Heart right ventricle (tissue), 16 donors: ENCODE measurements around the gene IL11. TPM values are rescaled to one million over a fixed set of nuclear protein-coding genes. Genes with fewer than 3 reads are reported as not detected.
A peak's percentile ranks its signal among the peaks of the same experiment; 100 is the strongest.

Experiments
- ATAC-seq, 8 donors: fragments of 200-7000 bp; cut with Tn5 transposase; one replicate each; pipeline ENCODE4 v1.9.1; 2020; ENCODE audit warnings: mild to moderate bottlenecking in 8 of 8, moderate library complexity in 8 of 8, moderate number of reproducible peaks in 1 of 8
- DNase-seq, 2 donors: peaks; one replicate each; pipeline ENCODE4 v3.0.0-alpha.2; 2020
- H3K27ac ChIP-seq, 10 donors: fragments of 200-600 bp; sonication (generic) in 2 of 10; one replicate each; pipeline versions ENCODE4 v1.5.0 to v1.8.0; 2020 to 2022; ENCODE audit warnings: mild to moderate bottlenecking in 3 of 10
- H3K27me3 ChIP-seq, 7 donors: fragments of 200-600 bp; one replicate each; pipeline ENCODE4 v1.8.0; 2021 to 2022; ENCODE audit warnings: mild to moderate bottlenecking in 2 of 7
- H3K36me3 ChIP-seq, 9 donors: fragments of 200-600 bp; sonication (generic) in 1 of 9; one replicate each; pipeline versions ENCODE4 v1.5.0 to v1.8.0; 2020 to 2022; ENCODE audit warnings: mild to moderate bottlenecking in 2 of 9
- H3K4me1 ChIP-seq, 9 donors: fragments of 200-600 bp; sonication (generic) in 1 of 9; one replicate each; pipeline versions ENCODE4 v1.5.0 to v1.8.0; 2020 to 2022; ENCODE audit warnings: mild to moderate bottlenecking in 4 of 9
- H3K4me3 ChIP-seq, 10 donors: fragments of 200-600 bp; sonication (generic) in 2 of 10; one replicate each; pipeline versions ENCODE4 v1.5.0 to v1.8.0; 2020 to 2022; ENCODE audit warnings: mild to moderate bottlenecking in 7 of 10, moderate library complexity in 2 of 10
- H3K9me3 ChIP-seq, 11 donors: fragments of 200-600 bp in 10 of 11; sonication (generic) in 2 of 11; one replicate each; pipeline versions ENCODE4 v1.5.0 to v1.8.0; 2013 to 2022; ENCODE audit warnings: mild to moderate bottlenecking in 2 of 11, control low read depth in 1 of 11, moderate library complexity in 1 of 11
- CTCF ChIP-seq, 9 donors: fragments of 200-600 bp; sonication (generic) in 2 of 9; IDR thresholded peaks; one replicate each; pipeline versions ENCODE4 v1.5.0 to v1.8.0; 2021 to 2022; ENCODE audit warnings: antibody characterized with exemption in 9 of 9, mild to moderate bottlenecking in 5 of 9, moderate library complexity in 1 of 9
- WGBS, 2 donors: extraction: QIAGEN DNeasy Blood & Tissue Kit; methylation state at CpG; one replicate each; pipeline ENCODE4 v1.1.7; 2013; ENCODE audit warnings: inconsistent platforms in 1 of 2; 5-methylcytosine and 5-hydroxymethylcytosine counted together
- intact Hi-C, 10 donors: fragments of 100-400 bp; cut with DNase I; formaldehyde crosslinking; loops; one replicate each; pipeline versions ENCODE4 v1.11.1 to v1.14.2; 2022
- polyA plus RNA-seq, 2 donors: library from polyadenylated mRNA; stranded (reverse); fragments of 200-250 nt; gene quantifications; one replicate each; pipeline ENCODE4 v1.2.3, GENCODE V29; 2013
- total RNA-seq, 10 donors: library from RNA; stranded (reverse); fragmentation: NEBNext Ultra II Directional in 3 of 10; extraction: Animal tissue kit (Norgen Biotek cat#: 25700) in 3 of 10; gene quantifications; one replicate each; pipeline versions ENCODE4 v1.2.1 to v1.2.4, GENCODE V29; 2021 to 2023
- donor health status: Arrhythmogenic right ventricular cardiomyopathy.
- donor health status: ischemic (EF 13 %, LVEDD 7.1; RV severe dilation, severe dysfunction).
- donor health status: healthy with polysubstance abuse.
- donor health status: DM: no; HTN: yes; CAD: no.
- donor health status: DM: no; HTN: no; CAD: no.
- donor health status: ischemic (EF 25% LVEDD 6.9; RV normal size, moderate dysfunction).
- donor health status: ischemic (EF 25% LVEDD 5.7; RV mildly dilated, moderate dysfunction).
- donor health status: healthy.
- donor health status: DM: yes; HTN: yes; CAD: no.
- donor health status: Ischemic cardiomyopathy.
- donor health status: ischemic (EF 35%, LVEDD 5.7; RV mildly dilated, moderate dysfunction).
- donor health status: nonischemic (EF 11% LVEDD 7.7; RV severe dilation, severe dysfunction).
- donor health status: DM: yes; HTN: yes; CAD: no.
- donor health status: PGD.
- donor health status: ischemic (EF 29% LVEDD 5.4; RV normal size, mild dysfunction).
- donor health status: nonischemic (EF 23%, LVEDD 6.1; RV moderate dilation, normal function).

The IL11 gene
- total and polyA plus RNA-seq, 12 donors, result 0.30 to 0.37 TPM; not detected in 10

DNA sequence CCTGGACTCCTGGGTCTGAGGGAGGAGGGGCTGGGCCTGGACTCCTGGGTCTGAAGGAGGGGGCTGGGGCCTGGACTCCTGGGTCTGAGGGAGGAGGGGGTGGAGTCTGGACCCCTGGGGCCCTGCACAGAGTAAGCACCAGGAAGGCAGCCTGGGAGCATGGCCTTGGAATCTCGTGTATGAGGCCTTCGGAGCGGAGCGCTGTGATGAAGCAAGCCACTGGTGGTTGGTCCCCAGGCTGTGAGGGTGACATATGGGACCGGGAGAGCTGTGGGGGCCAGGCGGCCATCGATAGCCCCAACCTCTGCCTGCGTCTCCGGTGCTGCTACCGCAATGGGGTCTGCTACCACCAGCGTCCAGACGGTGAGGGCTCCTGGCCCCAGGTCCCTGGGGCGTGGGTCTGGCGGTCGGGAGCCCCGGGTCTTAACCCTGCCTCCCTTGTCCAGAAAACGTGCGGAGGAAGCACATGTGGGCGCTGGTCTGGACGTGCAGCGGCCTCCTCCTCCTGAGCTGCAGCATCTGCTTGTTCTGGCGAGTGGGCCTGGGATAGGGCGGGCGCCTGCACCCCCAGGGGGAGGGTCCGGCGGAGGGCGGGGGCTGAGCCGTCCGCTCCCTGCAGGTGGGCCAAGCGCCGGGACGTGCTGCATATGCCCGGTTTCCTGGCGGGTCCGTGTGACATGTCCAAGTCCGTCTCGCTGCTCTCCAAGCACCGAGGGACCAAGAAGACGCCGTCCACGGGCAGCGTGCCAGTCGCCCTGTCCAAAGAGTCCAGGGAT is 7.3 kb upstream of the IL11 start:
- peak in 2 of 8 donors; percentile 9 to 18 for ATAC-seq

DNA sequence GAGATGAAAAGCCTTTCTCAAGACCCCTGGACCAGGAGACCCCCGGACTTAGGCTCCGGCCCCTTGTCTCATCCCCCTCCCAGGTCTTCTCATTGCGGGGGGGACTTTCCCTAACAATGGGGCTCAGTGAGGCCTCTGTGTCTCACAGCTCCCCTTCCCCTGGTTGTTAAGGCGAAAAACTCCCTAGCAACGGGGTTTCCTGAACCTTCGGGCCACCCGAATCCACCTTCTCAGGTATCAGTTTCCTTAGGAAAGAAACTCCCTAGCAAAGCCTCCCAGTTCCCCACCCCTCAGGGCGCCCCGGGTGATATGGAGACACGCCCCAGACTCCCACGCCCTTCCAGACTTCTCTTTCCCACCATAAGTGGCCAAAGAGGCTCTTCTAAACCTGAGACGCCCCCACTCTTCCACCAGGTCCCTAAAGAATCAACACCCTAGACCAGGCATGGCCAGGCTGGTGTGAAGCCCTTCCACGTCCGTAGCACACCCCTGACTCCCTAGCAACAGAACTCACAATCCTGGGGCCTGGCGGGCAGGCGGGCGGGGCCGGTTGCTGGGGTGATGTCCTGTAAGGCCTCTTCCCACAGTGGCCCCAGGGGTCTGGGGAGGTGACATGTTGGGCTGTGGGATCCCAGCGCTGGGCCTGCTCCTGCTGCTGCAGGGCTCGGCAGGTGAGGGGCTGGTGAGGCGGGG is 6.1 kb upstream of the IL11 start, which contains the start of gene TMEM190:
Gene TMEM190 (plus strand): TSS at position 586 of the 693 bp plus-strand sequence. CDS start 28 bp downstream, at position 614.
- ATAC-seq, result peak in 1 of 8 donors; percentile 14
- intact Hi-C loops, result no loop called here

More for the DNA sequence above, 7.3 kb upstream of the IL11 start:
- Histone ChIP-seq H3K9me3 (no peaks in the 10 kb centered on the region), H3K36me3 (no peaks in the 10 kb centered on the region), H3K4me3 (no peak overlapping the region), H3K4me1 (peaks cover 0 to 14% (median 5%) of the 10 kb centered on the region in 9 donors), H3K27me3 (peaks cover 0 to 50% (median 45%) of the 10 kb centered on the region in 7 donors), H3K27ac (no peak overlapping the region)
- intact Hi-C loops, result no loop called here
- TF ChIP-seq CTCF (IDR thresholded peaks at IDR 0.05), result no peak
- 6 to 9% methylated on average over 43 of the region's 43 CpGs for WGBS, 2 donors
- DNase-seq, result no peak

DNA sequence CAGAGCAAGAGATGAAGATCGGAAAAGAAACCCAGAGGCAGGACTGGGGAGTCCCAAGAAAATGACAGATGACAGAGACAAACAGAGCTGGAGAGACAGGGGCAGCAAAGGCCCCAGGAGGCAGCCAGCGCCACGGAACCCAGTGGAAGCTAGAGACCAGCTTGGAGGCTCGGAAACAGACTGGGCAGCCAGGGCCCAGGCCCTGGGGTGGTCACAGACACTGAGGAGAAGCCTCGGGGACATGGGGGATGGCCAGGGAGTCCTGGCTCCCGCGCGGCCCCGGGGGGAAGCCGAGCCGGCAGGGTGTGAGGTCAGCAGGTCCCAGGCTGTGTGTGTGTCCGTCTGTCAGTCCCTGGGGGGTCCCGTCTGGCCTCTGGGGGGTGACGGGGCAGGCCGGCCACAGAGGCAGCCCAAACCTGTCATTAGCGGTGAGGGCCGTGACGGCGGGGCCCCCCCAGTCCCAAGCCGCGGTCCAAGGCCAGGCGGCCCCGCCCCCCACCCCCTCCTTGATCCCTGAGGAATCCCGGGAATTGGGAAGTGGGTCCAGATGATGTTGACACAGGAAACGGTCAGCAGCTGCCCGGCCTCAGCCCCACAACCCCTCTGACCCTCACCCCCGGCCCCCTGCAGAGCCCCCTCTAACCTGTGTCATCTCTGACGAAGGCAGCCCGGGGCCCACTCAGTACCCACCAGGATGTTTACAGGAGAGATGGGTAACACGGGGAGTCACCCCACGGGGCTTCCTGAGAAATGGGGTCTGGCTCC is 3.9 kb upstream of the IL11 start:
- peaks cover 13 to 81% (median 77%) of the 10 kb centered on the region in 7 donors for H3K27me3 ChIP-seq

More for the DNA sequence above, 6.1 kb upstream of the IL11 start, which contains the start of gene TMEM190:
- no peak within 1 kb of the TSS for H3K4me3 ChIP-seq
- H3K36me3 ChIP-seq, result no peaks in the 10 kb centered on the region
- WGBS, 2 donors, result 39 to 48% methylated on average over 21 of the region's 21 CpGs
- DNase-seq, result no peak
- peaks cover 0 to 14% (median 5%) of the 10 kb centered on the region in 9 donors for H3K4me1 ChIP-seq
- no peak within 1 kb of the TSS for H3K27ac ChIP-seq
- no peaks in the 10 kb centered on the region for H3K9me3 ChIP-seq
- no peak for TF ChIP-seq CTCF (IDR thresholded peaks at IDR 0.05)
- H3K27me3 ChIP-seq, result peaks cover 0 to 61% (median 57%) of the 10 kb centered on the region in 7 donors

More for the DNA sequence above, 3.9 kb upstream of the IL11 start:
- DNase-seq, result no peak
- intact Hi-C loops, result loop anchor here in 1 of 10 donors (5.0 kb wide), 1 partner anchor 67 kb away; no protein-coding TSS in a partner anchor
- no peak overlapping the region for H3K4me3 ChIP-seq
- H3K36me3 ChIP-seq, result no peaks in the 10 kb centered on the region
- H3K9me3 ChIP-seq, result no peaks in the 10 kb centered on the region
- H3K27ac ChIP-seq, result no peak overlapping the region
- ATAC-seq, result no peak
- TF ChIP-seq CTCF (IDR thresholded peaks at IDR 0.05), result no peak
- 8 to 9% methylated on average over 31 of the region's 31 CpGs for WGBS, 2 donors
- peaks cover 1 to 22% (median 12%) of the 10 kb centered on the region in 9 donors for H3K4me1 ChIP-seq
